Measurements from ENCODE around the gene IGF2R.

Gene IGF2R

DNA sequence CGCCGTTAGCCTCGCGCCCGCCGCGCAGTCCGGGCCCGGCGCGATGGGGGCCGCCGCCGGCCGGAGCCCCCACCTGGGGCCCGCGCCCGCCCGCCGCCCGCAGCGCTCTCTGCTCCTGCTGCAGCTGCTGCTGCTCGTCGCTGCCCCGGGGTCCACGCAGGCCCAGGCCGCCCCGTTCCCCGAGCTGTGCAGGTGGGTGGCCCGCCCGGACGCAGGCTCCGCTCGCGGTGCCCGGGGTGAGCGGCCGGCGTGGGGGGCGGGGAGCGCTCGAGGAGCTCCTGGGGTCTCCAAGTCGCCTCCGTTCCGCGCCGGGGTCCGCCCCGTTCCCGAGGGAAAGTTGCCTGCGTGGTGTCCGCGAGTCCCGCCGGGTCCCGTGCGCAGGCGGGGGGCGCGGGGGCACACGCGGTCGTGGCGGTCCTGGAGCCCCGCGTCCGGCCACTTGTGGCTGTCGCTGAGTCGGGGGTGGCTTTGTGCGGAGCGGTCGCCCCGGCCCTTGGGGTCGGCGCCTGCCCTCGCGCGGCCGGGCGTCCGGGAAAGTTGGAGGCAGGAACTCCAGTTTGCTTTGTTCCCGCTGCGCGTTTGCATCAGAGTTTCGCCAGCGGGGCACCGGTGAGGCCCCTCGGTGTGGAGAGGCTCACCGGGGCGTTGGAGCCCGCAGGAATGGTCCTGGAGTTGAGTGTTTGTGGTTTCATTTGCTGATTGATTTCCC lies 476 bp downstream of the IGF2R start:
- peak; percentile 71 for DNase-seq (ENCODE audit: low read depth)
- peak overlapping the region; percentile 90 for H3K9ac ChIP-seq (ENCODE audit: low read length)

GRCh38 chr6:159969921-159970320 lies 1.0 kb downstream of the IGF2R start:
- H3K27me3 ChIP-seq (replicated peaks; ENCODE audit: control insufficient read depth, insufficient read depth, low read length), result no peaks in the 10 kb centered on the region
- peak; percentile 84 for DNase-seq (ENCODE audit: low read depth)
- no peaks in the 10 kb centered on the region for H3K36me3 ChIP-seq (ENCODE audit: control insufficient read depth, insufficient read depth, low read length, severe bottlenecking)
- no peaks in the 10 kb centered on the region for H3K9me3 ChIP-seq (ENCODE audit: control insufficient read depth, low read length)
- peaks cover 43% of the 10 kb centered on the region for H3K4me1 ChIP-seq (ENCODE audit: control insufficient read depth, insufficient read depth, low read length)
- H3K4me3 ChIP-seq (ENCODE audit: low read length), result peak overlapping the region; percentile 88
- peak overlapping the region; percentile 90 for H3K9ac ChIP-seq (ENCODE audit: low read length)

More for the DNA sequence above, 476 bp downstream of the IGF2R start:
- peak overlapping the region; percentile 88 for H3K4me3 ChIP-seq (ENCODE audit: low read length)
- H3K27me3 ChIP-seq (replicated peaks; ENCODE audit: control insufficient read depth, insufficient read depth, low read length), result no peaks in the 10 kb centered on the region
- H3K9me3 ChIP-seq (ENCODE audit: control insufficient read depth, low read length), result no peaks in the 10 kb centered on the region
- H3K4me1 ChIP-seq (ENCODE audit: control insufficient read depth, insufficient read depth, low read length), result peaks cover 37% of the 10 kb centered on the region
- no peaks in the 10 kb centered on the region for H3K36me3 ChIP-seq (ENCODE audit: control insufficient read depth, insufficient read depth, low read length, severe bottlenecking)

DNA sequence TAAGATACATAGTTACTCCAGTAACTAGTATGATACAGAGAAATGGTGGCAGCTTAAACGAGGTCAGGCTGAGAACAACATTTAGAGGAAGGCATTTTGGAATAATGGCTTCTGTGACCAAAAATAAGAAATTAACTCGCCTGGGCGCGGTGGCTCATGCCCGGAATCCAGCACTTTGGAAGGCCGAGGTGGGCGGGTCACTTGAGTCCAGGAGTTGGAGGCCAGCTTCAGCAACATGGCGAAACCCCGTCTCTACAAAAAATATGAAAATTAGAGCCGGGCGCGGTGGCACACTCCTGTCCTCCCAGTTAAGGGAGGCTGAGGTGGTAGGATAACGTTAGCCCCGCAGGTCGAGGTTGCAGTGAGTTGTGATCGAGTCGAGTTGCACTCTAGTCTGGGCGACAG lies 1.8 kb downstream of the IGF2R start:
- peak overlapping the region; percentile 90 for H3K9ac ChIP-seq (ENCODE audit: low read length)
- H3K36me3 ChIP-seq (ENCODE audit: control insufficient read depth, insufficient read depth, low read length, severe bottlenecking), result no peaks in the 10 kb centered on the region
- H3K9me3 ChIP-seq (ENCODE audit: control insufficient read depth, low read length), result no peaks in the 10 kb centered on the region
- no peak for DNase-seq (ENCODE audit: low read depth)
- peak overlapping the region; percentile 88 for H3K4me3 ChIP-seq (ENCODE audit: low read length)
- H3K4me1 ChIP-seq (ENCODE audit: control insufficient read depth, insufficient read depth, low read length), result peaks cover 45% of the 10 kb centered on the region
- no peaks in the 10 kb centered on the region for H3K27me3 ChIP-seq (replicated peaks; ENCODE audit: control insufficient read depth, insufficient read depth, low read length)

DNA sequence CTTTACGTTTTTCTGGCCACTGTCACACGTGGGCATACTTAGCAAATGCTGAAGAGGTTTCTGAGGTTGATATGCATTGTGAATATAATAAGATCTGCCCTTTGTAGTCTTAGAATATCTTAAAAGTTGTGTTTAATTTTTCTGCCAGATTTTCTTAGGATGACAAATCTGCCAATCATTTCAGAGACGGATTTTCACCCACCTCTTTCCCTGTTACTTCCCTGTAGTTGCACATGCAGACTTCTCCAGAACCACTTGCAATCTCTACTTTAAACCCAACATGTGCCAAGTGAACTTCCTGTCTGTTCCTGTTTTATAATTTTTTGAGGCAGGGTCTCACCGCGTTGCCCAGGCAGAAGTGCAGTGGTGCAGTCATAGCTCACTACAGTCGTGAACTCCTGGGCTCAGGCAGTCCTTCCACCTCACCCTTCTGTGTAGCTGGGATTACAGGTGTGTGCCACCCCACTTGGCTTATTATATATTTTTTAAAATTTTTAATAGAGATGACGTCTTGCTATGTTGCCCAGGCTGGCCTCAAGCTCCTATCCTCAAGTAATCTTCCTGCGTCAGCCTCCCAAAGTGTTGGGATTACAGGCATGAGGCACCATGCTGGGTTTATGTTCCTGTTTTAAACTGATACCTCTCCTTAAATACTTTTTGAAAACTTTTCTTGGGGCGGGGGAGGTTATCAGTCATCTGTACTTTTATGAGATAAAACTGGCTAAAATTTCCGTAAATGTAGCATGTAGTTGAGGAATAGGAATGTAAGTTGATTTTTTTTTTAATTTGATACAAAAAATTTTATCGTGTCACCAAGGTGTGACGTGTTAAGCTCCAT lies 2.7 kb downstream of the IGF2R start:
- Histone ChIP-seq H3K4me3 (ENCODE audit: low read length) (no peak overlapping the region), H3K9ac (ENCODE audit: low read length) (no peak overlapping the region), H3K27me3 (replicated peaks; ENCODE audit: control insufficient read depth, insufficient read depth, low read length) (no peaks in the 10 kb centered on the region), H3K36me3 (ENCODE audit: control insufficient read depth, insufficient read depth, low read length, severe bottlenecking) (no peaks in the 10 kb centered on the region), H3K9me3 (ENCODE audit: control insufficient read depth, low read length) (no peaks in the 10 kb centered on the region), H3K4me1 (ENCODE audit: control insufficient read depth, insufficient read depth, low read length) (peaks cover 44% of the 10 kb centered on the region)
- no peak for DNase-seq (ENCODE audit: low read depth)

- H3K4me1 ChIP-seq (ENCODE audit: control insufficient read depth, insufficient read depth, low read length), result peaks cover 49% of the 10 kb centered on the region
- H3K9me3 ChIP-seq (ENCODE audit: control insufficient read depth, low read length), result no peaks in the 10 kb centered on the region
Observed at GRCh38 chr6:159972506-159973268, 3.8 kb downstream of the IGF2R start.

DNA sequence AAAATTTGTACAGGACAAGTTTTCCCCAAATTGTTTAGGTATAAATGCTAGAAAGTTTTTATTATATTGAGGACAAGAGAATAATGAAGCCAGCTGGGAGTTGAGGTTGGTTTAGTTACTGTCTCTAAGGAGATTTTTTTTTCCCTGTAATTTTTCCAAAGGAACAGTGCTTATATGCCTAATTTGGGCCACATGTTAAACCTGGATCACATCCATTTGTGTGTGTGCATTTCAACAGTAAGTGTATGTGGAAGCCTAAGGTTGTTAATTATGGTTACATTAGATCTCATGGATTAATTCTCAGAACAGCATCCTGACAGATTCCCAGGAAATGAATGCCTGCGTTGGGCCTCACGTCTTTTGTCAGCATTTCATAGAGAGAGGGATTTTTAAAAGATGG lies 4.5 kb downstream of the IGF2R start:
- no peaks in the 10 kb centered on the region for H3K27me3 ChIP-seq (replicated peaks; ENCODE audit: control insufficient read depth, insufficient read depth, low read length)
- peak; percentile 71 for DNase-seq (ENCODE audit: low read depth)
- H3K36me3 ChIP-seq (ENCODE audit: control insufficient read depth, insufficient read depth, low read length, severe bottlenecking), result no peaks in the 10 kb centered on the region
- no peak overlapping the region for H3K4me3 ChIP-seq (ENCODE audit: low read length)
- peaks cover 50% of the 10 kb centered on the region for H3K4me1 ChIP-seq (ENCODE audit: control insufficient read depth, insufficient read depth, low read length)
- no peak overlapping the region for H3K9ac ChIP-seq (ENCODE audit: low read length)
- no peaks in the 10 kb centered on the region for H3K9me3 ChIP-seq (ENCODE audit: control insufficient read depth, low read length)

More at GRCh38 chr6:159972506-159973268, 3.8 kb downstream of the IGF2R start:
- no peaks in the 10 kb centered on the region for H3K36me3 ChIP-seq (ENCODE audit: control insufficient read depth, insufficient read depth, low read length, severe bottlenecking)
- DNase-seq (ENCODE audit: low read depth), result no peak
- H3K27me3 ChIP-seq (replicated peaks; ENCODE audit: control insufficient read depth, insufficient read depth, low read length), result no peaks in the 10 kb centered on the region
- no peak overlapping the region for H3K4me3 ChIP-seq (ENCODE audit: low read length)
- H3K9ac ChIP-seq (ENCODE audit: low read length), result no peak overlapping the region

- Histone ChIP-seq H3K9ac (ENCODE audit: low read length) (no peak overlapping the region), H3K9me3 (ENCODE audit: control insufficient read depth, low read length) (no peaks in the 10 kb centered on the region), H3K27me3 (replicated peaks; ENCODE audit: control insufficient read depth, insufficient read depth, low read length) (no peaks in the 10 kb centered on the region), H3K4me3 (ENCODE audit: low read length) (no peak overlapping the region), H3K36me3 (ENCODE audit: control insufficient read depth, insufficient read depth, low read length, severe bottlenecking) (no peaks in the 10 kb centered on the region), H3K4me1 (ENCODE audit: control insufficient read depth, insufficient read depth, low read length) (peaks cover 53% of the 10 kb centered on the region)
- peak; percentile 80 for DNase-seq (ENCODE audit: low read depth)
Observed at GRCh38 chr6:159973951-159974350, 5.1 kb downstream of the IGF2R start.

- H3K4me3 ChIP-seq (ENCODE audit: low read length), result no peak overlapping the region
- no peak for DNase-seq (ENCODE audit: low read depth)
- H3K4me1 ChIP-seq (ENCODE audit: control insufficient read depth, insufficient read depth, low read length), result peaks cover 59% of the 10 kb centered on the region
- no peak overlapping the region for H3K9ac ChIP-seq (ENCODE audit: low read length)
- no peaks in the 10 kb centered on the region for H3K36me3 ChIP-seq (ENCODE audit: control insufficient read depth, insufficient read depth, low read length, severe bottlenecking)
- H3K27me3 ChIP-seq (replicated peaks; ENCODE audit: control insufficient read depth, insufficient read depth, low read length), result no peaks in the 10 kb centered on the region
- H3K9me3 ChIP-seq (ENCODE audit: control insufficient read depth, low read length), result no peaks in the 10 kb centered on the region
Observed at GRCh38 chr6:159974932-159975331, 6.0 kb downstream of the IGF2R start.

GRCh38 chr6:159976686-159977254 lies 7.9 kb downstream of the IGF2R start:
- no peak for DNase-seq (ENCODE audit: low read depth)
- Histone ChIP-seq H3K4me3 (ENCODE audit: low read length) (no peak overlapping the region), H3K4me1 (ENCODE audit: control insufficient read depth, insufficient read depth, low read length) (peaks cover 55% of the 10 kb centered on the region), H3K27me3 (replicated peaks; ENCODE audit: control insufficient read depth, insufficient read depth, low read length) (no peaks in the 10 kb centered on the region), H3K36me3 (ENCODE audit: control insufficient read depth, insufficient read depth, low read length, severe bottlenecking) (no peaks in the 10 kb centered on the region), H3K9ac (ENCODE audit: low read length) (no peak overlapping the region), H3K9me3 (ENCODE audit: control insufficient read depth, low read length) (no peaks in the 10 kb centered on the region)

GRCh38 chr6:159977255-159977903 lies 8.5 kb downstream of the IGF2R start:
- H3K9ac ChIP-seq (ENCODE audit: low read length), result no peak overlapping the region
- H3K9me3 ChIP-seq (ENCODE audit: control insufficient read depth, low read length), result no peaks in the 10 kb centered on the region
- peak; percentile 34 for DNase-seq (ENCODE audit: low read depth)
- no peak overlapping the region for H3K4me3 ChIP-seq (ENCODE audit: low read length)
- H3K27me3 ChIP-seq (replicated peaks; ENCODE audit: control insufficient read depth, insufficient read depth, low read length), result no peaks in the 10 kb centered on the region
- H3K4me1 ChIP-seq (ENCODE audit: control insufficient read depth, insufficient read depth, low read length), result peaks cover 61% of the 10 kb centered on the region
- H3K36me3 ChIP-seq (ENCODE audit: control insufficient read depth, insufficient read depth, low read length, severe bottlenecking), result no peaks in the 10 kb centered on the region

Measured in adipocyte (in vitro differentiated cells).